GM19328 (cell line): ENCODE data around the gene DNAJC22.

ENCODE experiments used
- ATAC-seq: cut with Tn5 transposase; IDR thresholded peaks from one replicate; pipeline ENCODE4 v1.9.1; 2021; ENCODE audit warnings: mild to moderate bottlenecking, moderate library complexity; ENCODE audit not compliant: unreplicated experiment

DNAJC22 gene

GRCh38 chr12:49342914-49343731 is 3.6 kb upstream of the DNAJC22 start:
- no peak for ATAC-seq

GRCh38 chr12:49344486-49345050 is 2.1 kb upstream of the DNAJC22 start:
- no peak for ATAC-seq

- ATAC-seq = no peak
Observed at GRCh38 chr12:49345051-49345824, 1.4 kb upstream of the DNAJC22 start.

- ATAC-seq = no peak
Observed at GRCh38 chr12:49345825-49346658, 646 bp upstream of the DNAJC22 start.

GRCh38 chr12:49347311-49348193 is 864 bp downstream of the DNAJC22 start:
- no peak for ATAC-seq

GRCh38 chr12:49348781-49349180 is 2.1 kb downstream of the DNAJC22 start:
- no peak for ATAC-seq

- no peak for ATAC-seq
Observed at GRCh38 chr12:49349266-49349665, 2.6 kb downstream of the DNAJC22 start.

- no peak for ATAC-seq
Observed at GRCh38 chr12:49352351-49352750, 5.7 kb downstream of the DNAJC22 start.

GRCh38 chr12:49355913-49356312 is 9.2 kb downstream of the DNAJC22 start:
- ATAC-seq = no peak

GRCh38 chr12:49357103-49357678 is 10.5 kb downstream of the DNAJC22 start:
- ATAC-seq = no peak

GRCh38 chr12:49358483-49359141 is 11.9 kb downstream of the DNAJC22 start:
- ATAC-seq = no peak

- no peak for ATAC-seq
Observed at GRCh38 chr12:49359671-49360070, 13.0 kb downstream of the DNAJC22 start.

GRCh38 chr12:49362077-49362476 is 15.4 kb downstream of the DNAJC22 start:
- no peak for ATAC-seq

GRCh38 chr12:49364989-49365388 is 18.3 kb downstream of the DNAJC22 start:
- no peak for ATAC-seq

GRCh38 chr12:49365542-49365941 is 18.9 kb downstream of the DNAJC22 start:
- ATAC-seq = no peak

- no peak for ATAC-seq
Observed at GRCh38 chr12:49366096-49366651, 19.5 kb downstream of the DNAJC22 start.

GRCh38 chr12:49366652-49367380 is 20.1 kb downstream of the DNAJC22 start:
- peak; percentile 68 for ATAC-seq
